NB4 (cell line): ENCODE measurements around the gene TEX55.

Experiments
- CTCF ChIP-seq: IDR thresholded peaks from one replicate; pipeline ENCODE4 v1.5.1; 2012; ENCODE audit warnings: low read depth, low read length
- MAX ChIP-seq: IDR thresholded peaks from 2 replicates; pipeline ENCODE4 v1.6.1; 2011; ENCODE audit warnings: low read depth, low read length
- MYC ChIP-seq: IDR thresholded peaks from 2 replicates; pipeline ENCODE4 v1.6.1; 2011; ENCODE audit warnings: low read depth, low read length
- POLR2A ChIP-seq: IDR thresholded peaks from 2 replicates; pipeline ENCODE4 v1.6.1; 2011; ENCODE audit warnings: mild to moderate bottlenecking; ENCODE audit not compliant: insufficient read length; ENCODE audit errors: extremely low read depth

- no peak for TF ChIP-seq CTCF
- no peak for TF ChIP-seq MYC
- no peak for TF ChIP-seq MAX
- no peak for TF ChIP-seq POLR2A
These were observed 20.6 kb upstream of the TEX55 start for GRCh38 chr3:119125342-119125741.
